Activated T-cell treated with anti-CD3 and anti-CD28 coated beads, Interleukin-2, amount 50 U/mL, for 1 hour (primary cell): ENCODE measurements around the gene OSM.
"Not testable (repeated sequence)": the region's sequence is repeated elsewhere in the genome, so short reads cannot be mapped to it uniquely, and the experiment has no call there.

ENCODE experiments used
- DNase-seq: peaks from one replicate; pipeline ENCODE4 v3.0.0-alpha.2; 2020

The OSM gene

DNA sequence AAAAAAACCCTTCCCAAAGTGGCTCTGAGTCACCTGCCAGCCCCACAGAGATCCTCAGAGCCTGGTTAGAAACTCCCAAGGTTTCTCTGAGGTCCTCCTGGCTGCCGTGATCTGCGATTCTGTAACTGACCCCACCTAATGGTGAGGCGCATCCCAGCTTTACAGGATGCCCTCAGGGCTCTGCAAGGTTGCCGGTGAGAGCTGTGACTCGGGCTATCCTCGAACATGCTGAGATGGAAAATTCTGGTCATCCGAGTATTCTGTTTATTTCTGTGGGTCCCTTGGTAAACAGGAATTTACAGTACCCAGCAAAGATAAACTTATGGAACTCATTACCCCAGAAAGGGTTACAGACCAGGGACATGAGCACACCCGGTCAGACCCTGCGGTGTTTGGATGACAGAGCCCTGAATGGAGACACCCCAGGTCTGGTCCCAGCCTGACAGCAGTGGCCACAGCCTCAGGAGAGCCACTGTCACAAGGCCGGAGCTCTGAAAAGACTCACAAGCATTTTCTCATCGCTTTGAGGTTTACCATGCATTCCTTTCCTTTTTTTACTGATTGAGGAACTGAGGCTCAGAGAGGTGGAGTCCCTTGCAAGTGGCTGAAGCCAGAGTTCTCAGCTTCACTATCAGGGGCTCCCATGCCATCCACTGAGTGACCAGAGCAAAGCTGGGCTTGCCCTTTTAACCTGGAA is 42.3 kb downstream of the OSM start:
- no peak for DNase-seq

- no peak for DNase-seq
Measured at GRCh38 chr22:30223303-30223702, 43.3 kb downstream of the OSM start.

GRCh38 chr22:30222321-30222720 is 44.3 kb downstream of the OSM start:
- DNase-seq: no peak

GRCh38 chr22:30221121-30221992 is 45.3 kb downstream of the OSM start:
- peak; percentile 51 for DNase-seq

DNA sequence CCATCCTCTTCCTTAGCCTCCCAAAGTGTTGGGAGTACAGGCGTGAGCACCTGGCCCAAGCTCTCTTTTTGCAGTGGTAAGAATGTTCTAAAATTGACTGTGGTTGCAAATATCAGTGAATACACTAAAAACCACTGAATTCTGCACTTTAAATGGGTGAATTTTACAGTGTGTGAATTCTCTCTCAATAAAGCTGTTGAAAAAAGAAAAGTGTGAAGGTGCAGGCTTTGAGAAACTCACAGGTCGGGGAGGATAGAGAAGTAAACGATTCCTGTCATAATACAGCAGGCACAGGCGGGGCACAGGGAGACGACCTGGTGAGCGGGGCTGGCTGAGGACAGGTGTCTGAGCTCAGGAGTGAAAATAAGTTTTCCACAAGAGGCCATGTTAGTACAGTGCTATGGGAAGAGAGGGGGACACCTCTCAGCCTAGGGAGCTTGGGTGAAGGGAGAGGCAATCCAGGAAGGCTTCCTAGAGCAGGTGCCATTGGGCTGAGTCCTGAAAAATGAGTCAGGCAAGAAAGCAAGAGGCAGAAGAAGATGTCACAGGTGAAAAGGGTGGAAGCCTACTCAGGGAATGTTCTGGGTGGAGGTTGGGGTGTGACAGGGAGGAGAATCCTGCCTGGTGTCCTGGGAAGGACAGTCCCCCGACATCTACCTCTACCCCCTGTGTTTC is 46.2 kb downstream of the OSM start:
- no peak for DNase-seq

GRCh38 chr22:30219668-30220278 is 46.9 kb downstream of the OSM start:
- no peak for DNase-seq

DNA sequence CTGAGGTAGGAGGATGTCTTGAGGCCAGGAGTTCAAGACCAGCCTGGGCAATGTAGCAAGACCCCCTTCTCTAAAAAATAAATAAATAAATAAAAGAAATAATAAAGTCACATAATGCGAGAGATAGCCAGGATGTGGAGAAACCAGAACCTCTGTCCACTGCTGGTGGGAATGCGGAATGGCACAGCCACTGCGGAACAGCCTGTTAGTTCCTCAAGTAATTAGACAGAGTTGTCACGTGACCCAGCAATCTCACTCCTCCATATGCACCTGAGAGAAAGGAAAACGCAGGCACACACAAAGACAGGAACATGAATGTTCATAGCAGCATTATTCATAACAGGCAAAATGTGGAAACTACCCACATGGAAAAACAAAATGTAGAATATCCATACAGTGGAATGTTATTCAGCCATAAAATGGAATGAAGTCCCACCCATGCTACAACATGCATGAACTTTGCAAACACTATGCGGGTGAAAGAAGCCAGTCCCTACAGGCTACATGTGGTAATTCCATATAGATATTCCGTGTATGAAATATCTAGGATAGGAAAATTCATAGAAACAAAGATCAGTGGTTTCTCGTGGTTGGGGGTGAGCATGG is 47.5 kb downstream of the OSM start:
- DNase-seq: no peak

DNA sequence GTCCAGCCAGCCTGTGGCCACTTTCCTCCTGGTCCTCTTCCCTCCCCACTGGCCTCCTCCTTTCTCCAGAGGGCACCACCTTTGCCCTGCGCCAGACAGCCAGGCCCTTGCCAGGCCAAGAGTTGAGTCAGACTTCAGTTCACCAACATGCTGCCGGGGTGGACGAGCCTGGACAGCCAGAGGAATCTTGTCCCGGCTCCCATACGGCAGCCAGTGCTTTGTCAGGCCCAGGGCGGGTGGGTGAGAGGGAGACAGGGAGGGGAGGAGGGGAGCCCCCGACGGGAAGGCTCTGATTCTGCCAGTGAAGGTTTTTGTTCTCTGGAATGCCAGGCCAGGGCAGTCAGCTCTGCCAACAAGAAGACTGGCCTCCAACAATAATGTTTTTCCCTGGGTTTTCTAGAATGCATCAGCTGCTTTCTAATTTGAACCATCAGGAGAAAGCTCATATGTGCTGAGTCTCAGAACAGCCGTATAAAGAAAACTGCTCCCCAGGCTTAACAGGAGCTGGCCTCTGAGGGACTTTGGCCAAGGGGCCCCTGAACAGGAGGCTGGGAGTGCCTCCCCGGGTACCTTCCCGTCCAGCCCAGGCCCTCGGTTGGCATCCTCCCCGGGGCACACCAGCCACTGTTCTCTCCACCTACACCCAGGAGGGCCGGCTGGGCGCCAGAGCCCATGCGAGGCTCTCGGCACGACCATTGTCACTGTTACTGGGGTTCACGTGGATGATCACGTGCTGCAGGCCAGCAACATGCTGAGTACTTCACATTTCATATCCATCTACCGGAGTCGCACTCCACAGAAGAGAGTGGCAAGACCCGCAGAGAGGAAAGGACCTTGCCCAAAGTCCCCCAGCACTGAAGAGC is 48.7 kb downstream of the OSM start:
- no peak for DNase-seq

GRCh38 chr22:30216710-30217109 is 49.9 kb downstream of the OSM start:
- no peak for DNase-seq

DNA sequence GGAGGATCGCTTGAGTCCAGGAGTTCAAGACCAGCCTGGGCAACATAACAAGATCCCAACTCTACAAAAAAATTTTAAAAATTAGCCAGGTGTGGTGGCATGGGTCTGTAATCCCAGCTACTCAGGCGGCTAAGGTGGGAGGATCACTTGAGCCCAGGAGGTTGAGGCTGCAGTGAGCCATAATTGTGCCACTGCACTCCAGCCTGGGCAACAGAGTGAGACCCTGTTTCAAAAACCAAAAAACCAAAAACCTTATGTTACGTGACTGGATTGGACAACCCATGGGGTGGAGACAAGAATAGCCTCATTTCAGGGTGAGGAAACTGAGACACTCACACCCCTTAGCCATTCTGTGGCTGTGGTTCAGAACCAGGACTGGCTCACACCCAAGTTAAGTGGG is 50.4 kb downstream of the OSM start:
- DNase-seq: not testable (repeated sequence)

DNA sequence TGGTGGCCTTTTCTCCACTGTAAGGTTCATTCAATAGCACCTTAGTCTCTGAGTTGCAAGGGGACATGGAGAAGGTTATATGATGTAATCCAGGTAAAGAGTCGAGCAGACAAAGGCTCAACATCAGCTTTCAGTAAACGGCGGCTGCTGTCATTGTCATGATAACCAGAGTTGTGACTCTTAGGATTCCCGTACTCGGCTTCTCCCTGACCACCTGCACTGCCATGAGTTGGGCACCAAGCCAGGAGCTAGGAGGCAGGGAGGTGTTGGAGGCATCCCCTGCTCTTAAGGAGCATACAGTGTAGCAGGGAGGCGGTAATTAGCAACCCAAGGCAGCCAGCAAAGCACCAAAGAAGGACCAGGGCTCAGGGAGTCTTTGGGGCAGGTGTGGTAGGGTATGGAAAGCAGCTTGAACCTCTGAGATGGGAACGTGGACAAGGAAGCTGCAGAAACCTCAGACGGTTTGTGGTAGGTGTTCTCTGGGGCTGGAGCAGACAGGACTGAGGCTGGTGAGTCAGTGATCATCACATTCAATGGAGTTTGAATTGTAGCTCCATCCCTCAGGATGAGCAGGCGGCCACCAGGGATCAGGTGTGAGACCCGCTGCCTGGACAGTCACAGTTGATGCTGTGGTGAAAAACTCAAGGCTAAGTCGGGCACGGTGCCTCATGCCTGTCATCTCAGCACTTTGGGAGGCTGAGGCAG is 51.8 kb downstream of the OSM start:
- DNase-seq: no peak

- DNase-seq: no peak
Measured at GRCh38 chr22:30212996-30213441, 53.6 kb downstream of the OSM start.
